ENCODE data around the gene ARHGAP26.

Gene ARHGAP26

DNA sequence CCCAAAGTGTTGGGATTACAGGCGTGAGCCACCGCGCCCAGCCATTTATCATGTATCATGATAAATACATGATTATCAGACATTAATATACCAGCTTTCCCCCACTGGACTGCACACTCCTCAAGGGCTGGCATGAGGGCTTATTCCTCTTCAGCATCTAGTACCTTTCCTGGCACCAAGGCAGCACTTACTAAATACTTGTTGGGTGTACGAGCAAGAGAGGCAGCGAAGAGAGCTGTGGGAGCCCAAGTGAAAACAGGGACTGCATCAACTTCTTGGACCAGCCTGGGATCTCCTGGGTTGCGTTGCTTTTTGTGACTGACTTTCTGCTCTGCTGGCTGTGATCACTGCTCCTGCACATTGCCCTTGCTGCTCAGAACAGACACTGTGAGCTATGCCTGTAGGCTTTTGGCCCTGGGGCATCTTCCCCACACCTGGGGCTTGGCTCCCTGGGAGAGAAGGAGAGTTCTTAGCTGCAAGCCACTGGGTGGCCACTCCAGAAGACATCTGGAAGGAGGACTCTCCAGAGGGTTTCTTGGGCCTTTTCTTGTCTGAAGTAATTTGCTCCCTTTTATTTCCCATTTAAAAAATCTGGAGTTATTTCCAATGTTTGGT is 409.1 kb downstream of the ARHGAP26 start:
- TF ChIP-seq REST (IDR thresholded peaks at IDR 0.05; ENCODE audit: insufficient read depth in 1 of 2, low read depth in 2 of 2, low read length in 2 of 2), result no peak
- no peak for TF ChIP-seq SIN3A (IDR thresholded peaks at IDR 0.05; ENCODE audit: borderline replicate concordance, insufficient read depth, low read length)
- TF ChIP-seq TAF1 (IDR thresholded peaks at IDR 0.05; ENCODE audit: borderline replicate concordance, insufficient read depth, low read length), result no peak
- TF ChIP-seq FOXP2 (optimal IDR thresholded peaks at IDR 0.05; ENCODE audit: borderline replicate concordance, extremely low read depth, extremely low read length, insufficient read depth), result no peak
- no peak for TF ChIP-seq POLR2AphosphoS5 (IDR thresholded peaks at IDR 0.05; ENCODE audit: low read depth, low read length)

GRCh38 chr5:143180751-143181150 is 410.6 kb downstream of the ARHGAP26 start:
- TF ChIP-seq POLR2AphosphoS5 (IDR thresholded peaks at IDR 0.05; ENCODE audit: low read depth, low read length) (no peak), REST (IDR thresholded peaks at IDR 0.05; ENCODE audit: insufficient read depth in 1 of 2, low read depth in 2 of 2, low read length in 2 of 2) (no peak), SIN3A (IDR thresholded peaks at IDR 0.05; ENCODE audit: borderline replicate concordance, insufficient read depth, low read length) (no peak), TAF1 (IDR thresholded peaks at IDR 0.05; ENCODE audit: borderline replicate concordance, insufficient read depth, low read length) (no peak), FOXP2 (optimal IDR thresholded peaks at IDR 0.05; ENCODE audit: borderline replicate concordance, extremely low read depth, extremely low read length, insufficient read depth) (no peak)

DNA sequence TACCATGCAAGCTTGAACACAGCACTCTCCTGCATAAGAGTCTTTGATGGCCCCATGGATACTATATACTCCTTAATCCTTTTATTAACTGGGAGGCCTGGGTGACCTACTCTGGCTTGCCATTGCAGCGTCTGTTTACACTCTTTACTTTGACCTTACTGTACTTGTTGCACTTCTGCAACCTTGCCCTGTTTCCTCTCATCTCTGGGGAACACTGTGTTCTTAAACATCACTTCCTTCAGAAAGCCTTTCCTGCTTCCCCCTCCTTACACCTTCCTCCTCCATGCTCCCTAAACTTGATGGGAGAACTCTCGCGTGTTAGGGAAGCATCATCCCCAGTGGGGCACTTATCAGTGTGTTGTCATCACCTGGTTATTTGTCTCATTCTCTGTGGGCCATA is 411.0 kb downstream of the ARHGAP26 start:
- TF ChIP-seq REST (IDR thresholded peaks at IDR 0.05; ENCODE audit: insufficient read depth in 1 of 2, low read depth in 2 of 2, low read length in 2 of 2) (no peak), FOXP2 (optimal IDR thresholded peaks at IDR 0.05; ENCODE audit: borderline replicate concordance, extremely low read depth, extremely low read length, insufficient read depth) (no peak), TAF1 (IDR thresholded peaks at IDR 0.05; ENCODE audit: borderline replicate concordance, insufficient read depth, low read length) (no peak), POLR2AphosphoS5 (IDR thresholded peaks at IDR 0.05; ENCODE audit: low read depth, low read length) (no peak)

- TF ChIP-seq FOXP2 (optimal IDR thresholded peaks at IDR 0.05; ENCODE audit: borderline replicate concordance, extremely low read depth, extremely low read length, insufficient read depth), result no peak
- no peak for TF ChIP-seq SIN3A (IDR thresholded peaks at IDR 0.05; ENCODE audit: borderline replicate concordance, insufficient read depth, low read length)
Measured at GRCh38 chr5:143182106-143182505, 411.9 kb downstream of the ARHGAP26 start.

- TF ChIP-seq TAF1 (IDR thresholded peaks at IDR 0.05; ENCODE audit: borderline replicate concordance, insufficient read depth, low read length), result no peak
- TF ChIP-seq FOXP2 (optimal IDR thresholded peaks at IDR 0.05; ENCODE audit: borderline replicate concordance, extremely low read depth, extremely low read length, insufficient read depth), result no peak
- TF ChIP-seq POLR2AphosphoS5 (IDR thresholded peaks at IDR 0.05; ENCODE audit: low read depth, low read length), result no peak
- no peak for TF ChIP-seq REST (IDR thresholded peaks at IDR 0.05; ENCODE audit: insufficient read depth in 1 of 2, low read depth in 2 of 2, low read length in 2 of 2)
Measured at GRCh38 chr5:143182901-143183820, 413.0 kb downstream of the ARHGAP26 start.

All from PFSK-1 (cell line).